Activated CD8-positive, alpha-beta T cell treated with anti-CD3 and anti-CD28 coated beads for 36 hours (primary cell): ENCODE measurements around the gene UTP3. TPM values are rescaled to one million over a fixed set of nuclear protein-coding genes. Genes with fewer than 3 reads are reported as not detected.
A peak's percentile ranks its signal among the peaks of the same experiment; 100 is the strongest.
"Not testable (repeated sequence)": the region's sequence is repeated elsewhere in the genome, so short reads cannot be mapped to it uniquely, and the experiment has no call there.

Source experiments
- ATAC-seq: fragments of 200-7000 bp; cut with Tn5 transposase; one replicate; pipeline ENCODE4 v1.10.0; 2021; ENCODE audit warnings: mild to moderate bottlenecking, moderate library complexity
- CTCF ChIA-PET: fragments of 350-600 bp; sonication (Branson Sonifier 250); formaldehyde crosslinking; loops from one replicate; lab custom pipeline; 2021; ENCODE audit warnings: antibody characterized with exemption; lab: Charles Lee
- POLR2A ChIA-PET: fragments of 350-600 bp; sonication (Branson Sonifier 250); formaldehyde crosslinking; loops from one replicate; lab custom pipeline; 2021; ENCODE audit warnings: antibody characterized with exemption; lab: Charles Lee
- DNase-seq: peaks from one replicate; pipeline ENCODE4 v3.0.0-alpha.2; 2020
- H3K27ac Mint-ChIP-seq: one replicate; pipeline ENCODE4 v1.8.0; 2021; ENCODE audit warnings: mild to moderate bottlenecking, mixed read lengths
- H3K27me3 Mint-ChIP-seq: one replicate; pipeline ENCODE4 v1.8.0; 2021; ENCODE audit warnings: mixed read lengths
- H3K36me3 Mint-ChIP-seq: one replicate; pipeline ENCODE4 v1.8.0; 2021; ENCODE audit warnings: low read depth, mixed read lengths
- H3K4me1 Mint-ChIP-seq: one replicate; pipeline ENCODE4 v1.8.0; 2021; ENCODE audit warnings: low read depth, mixed read lengths
- H3K4me3 Mint-ChIP-seq: one replicate; pipeline ENCODE4 v1.8.0; 2021; ENCODE audit warnings: mild to moderate bottlenecking, moderate library complexity, mixed read lengths
- H3K9me3 Mint-ChIP-seq: one replicate; pipeline ENCODE4 v1.8.0; 2021; ENCODE audit warnings: mixed read lengths
- CTCF ChIP-seq: fragments of 200-600 bp; IDR thresholded peaks from one replicate; pipeline ENCODE4 v1.8.0; 2022; ENCODE audit warnings: antibody characterized with exemption, mild to moderate bottlenecking
- intact Hi-C: fragments of 100-400 bp; cut with micrococcal nuclease; formaldehyde crosslinking; loops from one replicate; pipeline ENCODE4 v1.10.0; 2022
- total RNA-seq, 2 experiments: library from RNA; stranded (reverse); gene quantifications; one replicate each; pipeline ENCODE4 v1.2.3, GENCODE V29; 2021

The UTP3 gene
- total RNA-seq, 2 experiments from 2014 or later: 31.0 to 33.5 TPM

GRCh38 chr4:70654605-70655011, 33.7 kb upstream of the UTP3 start:
- intact Hi-C loops: loop anchor here (5.0 kb wide), 1 partner anchor 33 kb away; the partner anchor contains the start of gene UTP3
- POLR2A ChIA-PET: no interaction called here

DNA sequence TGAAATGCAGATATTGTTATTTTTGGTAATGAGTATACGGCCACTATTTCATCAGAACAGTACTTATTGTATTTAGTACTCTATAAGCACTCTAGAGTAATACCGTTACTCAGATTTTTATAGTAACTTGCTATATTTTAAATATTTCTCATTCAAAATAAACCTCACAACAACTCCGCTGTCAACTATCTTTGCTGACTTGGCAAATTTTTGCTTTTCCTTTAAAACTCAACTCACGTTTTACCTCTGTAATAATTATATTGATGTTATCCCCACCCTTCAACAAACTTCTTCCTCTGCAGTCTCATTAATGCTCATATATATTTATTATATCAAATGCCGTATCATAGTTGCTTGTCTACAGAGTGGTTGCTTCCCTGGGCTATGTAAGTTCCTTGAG, 31.0 kb upstream of the UTP3 start:
- no peak overlapping the region for H3K4me3 Mint-ChIP-seq
- H3K9me3 Mint-ChIP-seq: no peaks in the 10 kb centered on the region
- H3K27me3 Mint-ChIP-seq: no peaks in the 10 kb centered on the region
- H3K27ac Mint-ChIP-seq: no peak overlapping the region
- ChIA-PET CTCF (interaction anchor here (1.1 kb wide), 1 partner anchor 28 kb away, joined by 3 read pairs; no protein-coding TSS in a partner anchor), POLR2A (no interaction called here)
- TF ChIP-seq CTCF: no peak
- intact Hi-C loops: no loop called here
- no peaks in the 10 kb centered on the region for H3K36me3 Mint-ChIP-seq
- DNase-seq (no peak), ATAC-seq (no peak)
- H3K4me1 Mint-ChIP-seq: peaks cover 3% of the 10 kb centered on the region

More at GRCh38 chr4:70654605-70655011, 33.7 kb upstream of the UTP3 start:
- H3K27me3 Mint-ChIP-seq: no peaks in the 10 kb centered on the region
- DNase-seq (no peak), ATAC-seq (no peak)
- no peak for TF ChIP-seq CTCF
- no peak overlapping the region for H3K4me3 Mint-ChIP-seq
- peaks cover 4% of the 10 kb centered on the region for H3K4me1 Mint-ChIP-seq
- CTCF ChIA-PET: no interaction called here
- H3K27ac Mint-ChIP-seq: no peak overlapping the region
- H3K36me3 Mint-ChIP-seq: no peaks in the 10 kb centered on the region
- H3K9me3 Mint-ChIP-seq: no peaks in the 10 kb centered on the region

- Mint-ChIP-seq H3K27ac (no peak overlapping the region), H3K4me3 (no peak overlapping the region), H3K27me3 (no peaks in the 10 kb centered on the region), H3K36me3 (no peaks in the 10 kb centered on the region), H3K4me1 (peaks cover 3% of the 10 kb centered on the region), H3K9me3 (no peaks in the 10 kb centered on the region)
- ATAC-seq (no peak), DNase-seq (no peak)
- CTCF ChIA-PET: interaction anchor here (1.1 kb wide), 1 partner anchor 26 kb away, joined by 3 read pairs; no protein-coding TSS in a partner anchor
- POLR2A ChIA-PET: no interaction called here
- intact Hi-C loops: no loop called here
- no peak for TF ChIP-seq CTCF
Observed at GRCh38 chr4:70658418-70658817, 29.9 kb upstream of the UTP3 start.

DNA sequence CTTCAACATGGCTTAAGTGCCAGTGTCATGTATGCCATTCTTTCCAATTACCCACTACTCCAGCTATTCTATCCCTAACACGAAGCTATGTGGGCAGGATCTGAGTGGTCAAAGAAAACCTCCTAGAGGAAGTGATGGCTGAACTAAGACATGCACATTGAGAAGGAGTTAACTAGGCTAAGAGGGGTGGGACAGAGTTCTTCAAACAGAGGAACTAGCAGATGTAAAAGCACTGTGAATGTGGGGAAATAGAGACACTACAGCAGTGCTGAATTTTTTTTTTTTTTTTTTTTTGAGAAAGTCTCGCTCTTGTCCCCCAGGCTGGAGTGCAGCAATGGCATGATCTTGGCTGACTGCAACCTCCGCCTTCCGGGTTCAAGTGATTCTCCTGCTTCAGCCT, 28.2 kb upstream of the UTP3 start:
- Mint-ChIP-seq H3K4me3 (no peak overlapping the region), H3K9me3 (no peaks in the 10 kb centered on the region), H3K27ac (no peak overlapping the region), H3K4me1 (peaks cover 3% of the 10 kb centered on the region), H3K27me3 (no peaks in the 10 kb centered on the region), H3K36me3 (no peaks in the 10 kb centered on the region)
- ChIA-PET CTCF (interaction anchor here (2.0 kb wide), 1 partner anchor 8 kb away, joined by 6 read pairs; no protein-coding TSS in a partner anchor), POLR2A (interaction anchor here (1.0 kb wide), 1 partner anchor 29 kb away, joined by 4 read pairs; the partner anchor contains the start of gene UTP3)
- DNase-seq (no peak), ATAC-seq (no peak)
- intact Hi-C loops: no loop called here
- no peak for TF ChIP-seq CTCF

DNA sequence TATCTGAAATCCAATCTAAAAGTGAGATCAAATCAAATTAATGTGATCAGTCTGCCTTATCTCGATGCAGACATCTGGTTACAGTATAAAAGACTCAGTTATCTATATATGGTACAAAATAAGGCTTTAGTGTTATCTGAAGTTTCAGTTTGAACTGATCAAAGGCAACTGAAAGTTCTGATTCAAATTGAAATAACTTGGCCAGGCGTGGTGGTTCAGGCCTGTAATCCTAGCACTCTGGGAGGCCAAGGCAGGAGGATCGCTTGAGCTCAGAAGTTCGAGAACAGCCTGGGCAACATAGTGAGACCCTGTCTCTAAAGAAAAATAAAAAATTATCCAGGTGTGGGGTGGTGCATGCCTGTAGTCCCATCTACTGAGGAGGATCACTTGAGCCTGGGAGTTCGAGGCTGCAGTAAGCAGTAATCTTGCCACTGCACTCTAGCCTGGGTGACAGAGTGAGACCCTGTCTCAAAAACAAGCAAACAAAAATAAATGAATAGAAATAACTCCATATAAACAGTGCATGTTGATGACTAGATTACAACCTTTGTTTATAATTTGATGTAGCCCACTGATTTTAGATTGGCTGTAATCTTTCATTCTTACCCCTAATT, 26.9 kb upstream of the UTP3 start:
- ATAC-seq (peak; percentile 72), DNase-seq (peak; percentile 36)
- H3K4me3 Mint-ChIP-seq, H3K4me1 Mint-ChIP-seq, H3K9me3 Mint-ChIP-seq, H3K36me3 Mint-ChIP-seq, H3K27me3 Mint-ChIP-seq, intact Hi-C loops, H3K27ac Mint-ChIP-seq, POLR2A ChIA-PET: not testable (repeated sequence)
- CTCF ChIA-PET: interaction anchor here (2.0 kb wide), 1 partner anchor 9 kb away, joined by 6 read pairs; no protein-coding TSS in a partner anchor
